D341Med (cell line): ENCODE data around the gene TNFSF15.

ENCODE experiments used
- DNase-seq: peaks from one replicate; pipeline ENCODE4 v3.0.0; 2012; ENCODE audit warnings: low spot score

The TNFSF15 gene

GRCh38 chr9:114805670-114806525 is at the start of gene TNFSF15:
Gene TNFSF15 (minus strand): TSS chr9:114806039. CDS start chr9:114806012, 27 bp downstream.
- DNase-seq, result peak; percentile 27

- DNase-seq, result no peak
These were observed 49.6 kb upstream of the TNFSF15 start for GRCh38 chr9:114855488-114855887.

GRCh38 chr9:114854736-114855355 is 49.0 kb upstream of the TNFSF15 start:
- DNase-seq, result no peak

GRCh38 chr9:114853071-114853855 is 47.4 kb upstream of the TNFSF15 start:
- no peak for DNase-seq

- no peak for DNase-seq
These were observed 46.3 kb upstream of the TNFSF15 start for GRCh38 chr9:114852050-114852594.

- no peak for DNase-seq
These were observed 45.5 kb upstream of the TNFSF15 start for GRCh38 chr9:114851306-114851705.

GRCh38 chr9:114850871-114851270 is 45.0 kb upstream of the TNFSF15 start:
- DNase-seq, result no peak

- no peak for DNase-seq
These were observed 43.6 kb upstream of the TNFSF15 start for GRCh38 chr9:114849450-114849849.

GRCh38 chr9:114847492-114848417 is 41.9 kb upstream of the TNFSF15 start:
- DNase-seq, result no peak

- no peak for DNase-seq
These were observed 39.5 kb upstream of the TNFSF15 start for GRCh38 chr9:114845373-114845772.

GRCh38 chr9:114844766-114845165 is 38.9 kb upstream of the TNFSF15 start:
- no peak for DNase-seq

- no peak for DNase-seq
These were observed 32.1 kb upstream of the TNFSF15 start for GRCh38 chr9:114837923-114838322.

GRCh38 chr9:114836769-114837168 is 30.9 kb upstream of the TNFSF15 start:
- DNase-seq, result no peak

- no peak for DNase-seq
These were observed 28.5 kb upstream of the TNFSF15 start for GRCh38 chr9:114834386-114834785.

GRCh38 chr9:114830546-114830945 is 24.7 kb upstream of the TNFSF15 start:
- DNase-seq, result no peak

- no peak for DNase-seq
These were observed 24.0 kb upstream of the TNFSF15 start for GRCh38 chr9:114829574-114830440.

GRCh38 chr9:114828303-114828650 is 22.4 kb upstream of the TNFSF15 start:
- no peak for DNase-seq

- DNase-seq, result no peak
These were observed 21.9 kb upstream of the TNFSF15 start for GRCh38 chr9:114827641-114828302.

- DNase-seq, result no peak
These were observed 20.6 kb upstream of the TNFSF15 start for GRCh38 chr9:114826431-114826830.
